HG03066 (cell line): ENCODE results near the gene IDH1.
"Not testable (repeated sequence)": the region's sequence is repeated elsewhere in the genome, so short reads cannot be mapped to it uniquely, and the experiment has no call there.

Experiments used
- ATAC-seq: cut with Tn5 transposase; IDR thresholded peaks from one replicate; pipeline ENCODE4 v1.9.1; 2021; ENCODE audit warnings: low read depth; ENCODE audit not compliant: unreplicated experiment

Gene IDH1

DNA sequence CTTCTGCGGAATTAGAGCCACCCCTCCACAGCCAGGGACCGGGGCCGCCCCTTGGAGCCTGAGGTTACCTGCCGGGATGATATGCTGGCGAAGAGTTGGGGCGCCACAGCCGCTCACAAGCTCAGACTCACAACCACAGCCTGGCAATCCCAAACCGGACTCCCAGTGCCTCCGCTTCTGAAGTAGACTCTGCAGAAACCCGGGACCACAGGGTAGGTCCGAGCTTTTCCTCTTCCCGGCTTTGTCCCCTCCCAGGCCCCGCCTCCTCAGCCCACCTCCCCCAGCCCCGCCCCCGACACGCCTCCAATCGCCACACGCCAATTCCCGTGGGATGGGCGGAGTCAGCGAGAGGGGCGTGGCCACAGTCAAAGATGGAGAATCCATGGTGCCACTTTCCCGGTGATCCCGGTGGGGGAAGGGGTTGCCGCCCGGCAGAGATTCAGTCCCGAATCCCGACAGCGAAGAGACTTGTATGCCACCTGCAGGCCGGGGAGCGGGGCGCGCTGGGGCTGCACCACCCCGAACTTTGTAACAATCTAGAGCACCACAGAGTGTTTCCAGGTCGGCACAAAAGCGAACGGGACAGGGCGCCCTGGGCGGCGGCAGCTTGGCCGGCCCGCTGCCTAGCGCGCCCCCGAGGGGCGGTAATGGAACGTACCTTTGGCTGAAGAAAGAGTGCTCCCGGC is at the start of gene IDH1:
IDH1 (minus strand) TSS at position 201 of the 686 bp plus-strand sequence. CDS start 3,520 bp downstream, outside the sequence.
- peak; percentile 68 for ATAC-seq

GRCh38 chr2:208304157-208304556 is 49.3 kb upstream of the IDH1 start:
- no peak for ATAC-seq

GRCh38 chr2:208300847-208301618 is 46.2 kb upstream of the IDH1 start:
- no peak for ATAC-seq

- no peak for ATAC-seq
Measured at GRCh38 chr2:208297961-208298360, 43.1 kb upstream of the IDH1 start.

- no peak for ATAC-seq
Measured at GRCh38 chr2:208296610-208297009, 41.7 kb upstream of the IDH1 start.

- no peak for ATAC-seq
Measured at GRCh38 chr2:208295834-208296233, 41.0 kb upstream of the IDH1 start.

DNA sequence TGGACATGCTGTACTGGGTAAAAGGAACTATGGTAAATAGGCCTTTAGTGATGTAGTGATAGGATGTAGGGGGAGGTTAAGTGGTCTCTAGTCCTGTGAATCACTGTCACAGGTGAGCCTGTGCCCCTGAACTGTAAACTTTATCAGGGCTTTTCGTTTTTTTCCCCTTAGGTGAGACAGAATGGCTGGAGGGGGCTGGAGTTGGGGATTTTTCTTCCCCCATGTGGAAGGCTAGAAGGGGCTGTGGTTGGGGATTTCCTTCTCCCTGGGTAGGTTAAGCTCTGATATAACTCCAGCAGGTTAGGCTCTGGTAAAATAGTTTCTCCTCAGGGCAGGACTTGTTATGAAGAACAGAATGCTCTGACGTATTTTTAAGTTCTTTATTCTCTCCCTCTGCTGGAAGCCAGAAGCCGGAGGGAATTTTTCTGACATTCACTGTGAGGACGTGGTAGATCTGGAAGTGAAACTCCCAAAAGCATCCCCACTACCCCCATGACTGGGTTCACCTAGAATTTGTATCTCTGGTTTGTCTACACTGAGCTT is 39.7 kb upstream of the IDH1 start:
- no peak for ATAC-seq

GRCh38 chr2:208285853-208286252 is 31.0 kb upstream of the IDH1 start:
- no peak for ATAC-seq

- ATAC-seq: peak; percentile 58
Measured at GRCh38 chr2:208280933-208281332, 26.1 kb upstream of the IDH1 start.

DNA sequence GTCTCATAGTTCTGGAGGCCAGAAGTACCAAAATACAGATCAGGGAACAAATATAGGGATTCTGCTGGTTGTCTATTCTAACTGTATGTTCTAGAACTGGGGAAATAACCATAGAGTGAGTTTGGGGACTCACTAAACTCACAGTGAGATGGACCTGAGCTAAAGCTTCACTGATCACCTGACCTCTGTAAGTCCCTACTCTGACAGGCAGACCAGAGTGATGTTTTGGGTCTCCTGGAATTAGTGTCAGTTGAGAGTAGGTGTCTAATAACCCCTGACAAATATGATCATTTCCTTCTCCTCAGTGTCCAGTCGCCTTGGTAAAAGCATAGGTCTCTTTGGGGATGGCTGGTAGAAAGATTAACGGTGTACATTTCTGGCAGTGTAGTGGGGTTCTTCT is 25.4 kb upstream of the IDH1 start:
- ATAC-seq: no peak

DNA sequence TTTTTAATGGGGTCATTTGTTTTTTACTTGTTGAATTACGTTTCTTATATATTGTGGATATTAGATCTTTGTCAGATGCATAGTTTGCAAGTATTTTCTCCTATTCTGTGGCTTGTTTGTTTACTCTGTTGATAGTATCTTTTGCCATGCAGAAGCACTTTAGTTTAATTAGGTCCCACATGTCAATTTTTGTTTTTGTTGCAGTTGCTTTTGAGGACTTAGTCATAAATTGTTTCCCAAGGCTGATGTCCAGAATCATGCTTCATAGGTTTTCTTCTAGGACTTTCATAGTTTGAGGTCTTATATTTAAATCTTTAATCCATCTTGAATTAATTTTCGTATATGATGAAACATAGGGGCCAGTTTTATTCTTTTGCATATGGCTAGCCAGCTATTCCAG is 24.4 kb upstream of the IDH1 start:
- ATAC-seq: no peak

- no peak for ATAC-seq
Measured at GRCh38 chr2:208278549-208278948, 23.7 kb upstream of the IDH1 start.

- ATAC-seq: no peak
Measured at GRCh38 chr2:208274748-208275147, 19.9 kb upstream of the IDH1 start.

- ATAC-seq: no peak
Measured at GRCh38 chr2:208269091-208269490, 14.2 kb upstream of the IDH1 start.

- no peak for ATAC-seq
Measured at GRCh38 chr2:208268156-208268952, 13.5 kb upstream of the IDH1 start.

- not testable (repeated sequence) for ATAC-seq
Measured at GRCh38 chr2:208267526-208267925, 12.7 kb upstream of the IDH1 start.

GRCh38 chr2:208266936-208267335 is 12.1 kb upstream of the IDH1 start:
- ATAC-seq: no peak

DNA sequence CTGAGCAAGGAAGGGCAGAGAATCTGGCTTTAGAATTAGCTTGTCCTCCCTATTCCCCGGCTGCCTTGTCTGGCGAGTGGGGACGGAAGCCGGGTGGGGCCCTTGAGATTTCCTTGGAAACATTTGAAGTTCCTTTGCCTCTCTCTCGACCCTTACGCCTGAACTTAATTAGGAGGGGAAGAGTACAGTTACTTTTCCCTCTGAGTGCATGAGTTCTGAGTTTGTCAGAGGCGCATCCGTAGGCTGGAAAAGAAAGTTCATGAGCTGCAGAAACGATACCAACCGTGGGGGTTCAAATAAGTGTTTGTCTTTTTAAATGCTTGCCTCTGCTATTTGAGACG is 11.7 kb upstream of the IDH1 start:
- peak; percentile 9 for ATAC-seq

GRCh38 chr2:208265801-208266552 is 11.1 kb upstream of the IDH1 start, which contains the start of gene PIKFYVE:
Gene PIKFYVE (plus strand): TSS chr2:208266255. CDS start chr2:208271520, 5,265 bp downstream.
- ATAC-seq: peak; percentile 78

DNA sequence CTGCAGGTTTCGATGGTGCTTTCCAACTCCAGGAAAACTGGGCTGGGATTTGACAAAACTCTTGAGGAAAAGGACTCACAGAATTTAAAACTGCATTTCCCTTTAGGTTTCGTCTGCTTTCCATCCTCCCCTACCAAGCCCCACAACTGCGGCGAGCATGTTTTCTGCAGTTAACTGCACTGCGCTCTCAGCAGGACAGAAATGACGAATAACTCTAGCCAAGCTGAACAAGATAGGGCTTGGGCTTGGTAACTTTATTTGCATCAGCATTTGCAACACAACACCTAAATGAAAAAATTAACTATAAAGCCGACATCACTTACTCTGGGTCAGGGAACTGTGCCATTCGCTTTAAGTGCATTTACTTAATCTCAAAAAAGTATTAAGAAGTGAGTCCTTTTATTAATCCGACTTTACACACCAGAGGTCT is 10.5 kb upstream of the IDH1 start:
- ATAC-seq: peak; percentile 36
